ENCODE measurements around the gene LRRC8C.
"Not testable (repeated sequence)": the region's sequence is repeated elsewhere in the genome, so short reads cannot be mapped to it uniquely, and the experiment has no call there.

The LRRC8C gene

DNA sequence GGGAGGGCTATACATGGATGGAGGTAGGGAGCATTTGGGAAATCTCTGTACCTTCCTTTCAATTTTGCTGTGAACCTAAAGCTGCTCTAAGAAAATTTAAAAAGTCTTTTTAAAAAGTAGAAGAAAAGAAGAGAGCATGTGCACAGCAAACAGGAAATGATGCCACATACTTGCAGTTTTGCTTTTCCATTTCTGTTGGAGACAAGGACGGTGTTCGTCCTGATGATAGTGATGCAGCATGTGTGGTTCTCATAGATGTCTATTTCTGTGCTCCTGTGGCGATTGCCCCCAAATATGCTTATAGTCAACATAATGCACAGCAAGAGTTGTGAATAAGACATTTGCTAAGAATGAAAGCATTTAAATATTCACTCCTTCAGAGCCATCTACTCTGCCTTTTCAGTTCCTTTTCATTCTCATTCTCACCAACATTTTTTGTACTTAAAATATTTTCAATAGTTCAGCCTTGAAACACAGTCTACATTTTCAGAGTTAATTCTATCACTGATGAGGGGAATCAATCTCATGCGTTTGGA is 66.6 kb downstream of the LRRC8C start:
- H3K4me3 ChIP-seq (ENCODE audit: low read depth, low read length), result no peak overlapping the region
- no peak overlapping the region for H3K27ac ChIP-seq
- no peaks in the 10 kb centered on the region for H3K27me3 ChIP-seq (replicated peaks)
- no peaks in the 10 kb centered on the region for H3K36me3 ChIP-seq (replicated peaks)
- DNase-seq, result no peak
- TF ChIP-seq, protein P1, sequence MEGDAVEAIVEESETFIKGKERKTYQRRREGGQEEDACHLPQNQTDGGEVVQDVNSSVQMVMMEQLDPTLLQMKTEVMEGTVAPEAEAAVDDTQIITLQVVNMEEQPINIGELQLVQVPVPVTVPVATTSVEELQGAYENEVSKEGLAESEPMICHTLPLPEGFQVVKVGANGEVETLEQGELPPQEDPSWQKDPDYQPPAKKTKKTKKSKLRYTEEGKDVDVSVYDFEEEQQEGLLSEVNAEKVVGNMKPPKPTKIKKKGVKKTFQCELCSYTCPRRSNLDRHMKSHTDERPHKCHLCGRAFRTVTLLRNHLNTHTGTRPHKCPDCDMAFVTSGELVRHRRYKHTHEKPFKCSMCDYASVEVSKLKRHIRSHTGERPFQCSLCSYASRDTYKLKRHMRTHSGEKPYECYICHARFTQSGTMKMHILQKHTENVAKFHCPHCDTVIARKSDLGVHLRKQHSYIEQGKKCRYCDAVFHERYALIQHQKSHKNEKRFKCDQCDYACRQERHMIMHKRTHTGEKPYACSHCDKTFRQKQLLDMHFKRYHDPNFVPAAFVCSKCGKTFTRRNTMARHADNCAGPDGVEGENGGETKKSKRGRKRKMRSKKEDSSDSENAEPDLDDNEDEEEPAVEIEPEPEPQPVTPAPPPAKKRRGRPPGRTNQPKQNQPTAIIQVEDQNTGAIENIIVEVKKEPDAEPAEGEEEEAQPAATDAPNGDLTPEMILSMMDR (IDR thresholded peaks at IDR 0.05; ENCODE audit: low read depth, low read length, missing control alignments), result no peak
- in situ Hi-C loops (cut with HindIII; ENCODE audit: low pct_ligation_motif_present, low sequenced_read_pairs), result no loop called here

- Histone ChIP-seq H3K27ac (no peak overlapping the region), H3K4me3 (ENCODE audit: low read depth, low read length) (no peak overlapping the region), H3K27me3 (replicated peaks) (no peaks in the 10 kb centered on the region), H3K36me3 (replicated peaks) (no peaks in the 10 kb centered on the region)
- no peak for DNase-seq
- TF ChIP-seq, protein P1 (IDR thresholded peaks at IDR 0.05; ENCODE audit: low read depth, low read length, missing control alignments), result no peak
- in situ Hi-C loops (cut with HindIII; ENCODE audit: low pct_ligation_motif_present, low sequenced_read_pairs), result no loop called here
Observed at GRCh38 chr1:89701746-89702241, 68.9 kb downstream of the LRRC8C start.

- no peaks in the 10 kb centered on the region for H3K36me3 ChIP-seq (replicated peaks)
- TF ChIP-seq, protein P1 (IDR thresholded peaks at IDR 0.05; ENCODE audit: low read depth, low read length, missing control alignments), result no peak
- H3K27ac ChIP-seq, result no peak overlapping the region
- no peaks in the 10 kb centered on the region for H3K27me3 ChIP-seq (replicated peaks)
- H3K4me3 ChIP-seq (ENCODE audit: low read depth, low read length), result no peak overlapping the region
- no peak for DNase-seq
- in situ Hi-C loops (cut with HindIII; ENCODE audit: low pct_ligation_motif_present, low sequenced_read_pairs), result no loop called here
Observed at GRCh38 chr1:89702520-89703045, 69.7 kb downstream of the LRRC8C start.

GRCh38 chr1:89703469-89703868 is 70.5 kb downstream of the LRRC8C start:
- in situ Hi-C loops (cut with HindIII; ENCODE audit: low pct_ligation_motif_present, low sequenced_read_pairs), result no loop called here
- H3K27me3 ChIP-seq (replicated peaks), result no peaks in the 10 kb centered on the region

DNA sequence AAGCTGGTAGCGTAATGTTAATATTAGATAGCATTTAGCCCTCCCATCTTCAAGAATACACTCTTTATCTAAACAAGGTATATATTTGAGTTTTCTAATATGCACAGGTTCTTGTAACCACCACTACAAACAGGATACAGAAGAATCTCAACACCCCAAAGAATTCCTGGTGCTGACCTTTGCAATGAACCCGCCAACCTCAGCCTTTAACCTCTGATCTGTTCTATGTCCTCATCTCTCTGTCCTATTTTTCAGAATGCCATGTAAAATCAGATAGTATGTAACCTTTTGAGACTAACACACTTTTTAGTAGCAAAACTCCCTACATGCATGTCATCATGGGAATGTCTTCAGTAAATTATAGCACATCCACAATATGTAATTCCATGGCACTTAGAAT is 71.1 kb downstream of the LRRC8C start:
- no peaks in the 10 kb centered on the region for H3K36me3 ChIP-seq (replicated peaks)
- no peak for DNase-seq
- in situ Hi-C loops (cut with HindIII; ENCODE audit: low pct_ligation_motif_present, low sequenced_read_pairs), result no loop called here
- no peak overlapping the region for H3K27ac ChIP-seq
- H3K4me3 ChIP-seq (ENCODE audit: low read depth, low read length), result no peak overlapping the region
- no peaks in the 10 kb centered on the region for H3K27me3 ChIP-seq (replicated peaks)
- TF ChIP-seq, protein P1 (IDR thresholded peaks at IDR 0.05; ENCODE audit: low read depth, low read length, missing control alignments), result no peak

More at GRCh38 chr1:89703469-89703868, 70.5 kb downstream of the LRRC8C start:
- DNase-seq, result no peak
- Histone ChIP-seq H3K36me3 (replicated peaks) (no peaks in the 10 kb centered on the region), H3K27ac (no peak overlapping the region), H3K4me3 (ENCODE audit: low read depth, low read length) (no peak overlapping the region)
- TF ChIP-seq, protein P1 (IDR thresholded peaks at IDR 0.05; ENCODE audit: low read depth, low read length, missing control alignments), result no peak

DNA sequence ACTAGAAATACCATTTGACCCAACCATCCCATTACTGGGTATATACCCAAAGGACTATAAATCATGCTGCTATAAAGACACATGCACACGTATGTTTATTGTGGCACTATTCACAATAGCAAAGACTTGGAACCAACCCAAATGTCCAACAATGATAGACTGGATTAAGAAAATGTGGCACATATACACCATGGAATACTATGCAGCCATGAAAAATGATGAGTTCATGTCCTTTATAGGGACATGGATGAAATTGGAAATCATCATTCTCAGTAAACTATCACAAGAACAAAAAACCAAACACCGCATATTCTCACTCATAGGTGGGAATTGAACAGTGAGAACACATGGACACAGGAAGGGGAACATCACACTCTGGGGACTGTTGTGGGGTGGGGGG is 72.0 kb downstream of the LRRC8C start:
- H3K27ac ChIP-seq; DNase-seq; H3K36me3 ChIP-seq (replicated peaks); H3K27me3 ChIP-seq (replicated peaks); H3K4me3 ChIP-seq (ENCODE audit: low read depth, low read length); in situ Hi-C loops (cut with HindIII; ENCODE audit: low pct_ligation_motif_present, low sequenced_read_pairs): not testable (repeated sequence)
